Right lobe of liver (tissue), 4 donors: Measurements from ENCODE around the gene REG4.

ENCODE experiments used
- CTCF ChIP-seq, 4 donors: fragments of 200-600 bp in 3 of 4; fragments of 450-650 bp in 1 of 4; IDR thresholded peaks; one replicate each; pipeline versions ENCODE4 v1.5.1 to v1.8.0; 2016 to 2022; ENCODE audit warnings: antibody characterized with exemption in 4 of 4, mild to moderate bottlenecking in 2 of 4
- POLR2A ChIP-seq: fragments of 450-650 bp; IDR thresholded peaks from one replicate; pipeline ENCODE4 v1.6.1; 2017; ENCODE audit warnings: antibody characterized with exemption, mild to moderate bottlenecking
- donor health status: DM: no; HTN: no; CAD: no.
- donor health status: DM: no; HTN: no; CAD: no.
- donor health status: DM: no; HTN: yes; CAD: no.

GRCh38 chr1:119778886-119779560 lies 32.2 kb downstream of the REG4 start:
- no peak for TF ChIP-seq CTCF (IDR thresholded peaks at IDR 0.05)
- no peak for TF ChIP-seq POLR2A
